NCI-H2081 (cell line): ENCODE data around the gene KCND3.

Experiments used
- DNase-seq, 2 experiments: peaks; one replicate each; lab custom pipeline; 2025; lab: John Stamatoyannopoulos, UW

Gene KCND3

DNA sequence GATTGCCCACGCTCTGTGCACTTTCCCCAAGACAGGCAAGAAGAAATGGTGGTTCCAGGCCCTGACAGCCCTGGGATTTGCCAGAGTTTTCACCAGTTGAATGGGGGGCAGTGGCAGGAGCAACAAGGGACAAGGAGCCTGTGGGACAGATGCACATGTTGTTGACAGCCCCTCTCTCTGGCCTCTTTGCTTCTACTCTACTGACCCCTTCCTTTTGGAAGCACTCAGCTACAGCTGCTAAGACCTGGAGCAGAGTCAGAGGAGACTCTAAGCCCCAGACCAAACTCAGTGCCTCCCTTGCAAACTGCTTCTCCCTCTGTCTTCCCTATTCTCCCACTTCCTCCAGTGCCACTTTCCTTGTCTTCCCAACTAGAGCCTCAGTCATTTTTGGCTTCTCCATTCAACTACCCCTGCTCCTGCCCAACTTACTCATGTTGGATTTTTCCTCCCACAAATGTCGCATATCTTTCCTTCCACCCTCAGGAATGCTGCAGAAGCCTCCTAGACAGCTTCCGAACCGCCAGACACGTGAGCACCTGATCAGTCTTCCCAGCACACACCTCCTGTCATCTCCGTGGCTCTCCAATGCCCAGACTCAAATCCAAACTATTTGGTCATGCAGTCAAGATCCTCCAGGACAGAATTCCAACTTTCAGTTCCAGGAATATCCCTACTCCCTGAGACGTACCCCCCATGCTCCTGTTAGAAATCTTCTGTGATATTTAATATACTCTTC, 259.4 kb downstream of the KCND3 start:
- no peak for DNase-seq

- DNase-seq = no peak
These were observed 260.1 kb downstream of the KCND3 start for GRCh38 chr1:111729271-111729921.

GRCh38 chr1:111727056-111727455, 262.4 kb downstream of the KCND3 start:
- no peak for DNase-seq

DNA sequence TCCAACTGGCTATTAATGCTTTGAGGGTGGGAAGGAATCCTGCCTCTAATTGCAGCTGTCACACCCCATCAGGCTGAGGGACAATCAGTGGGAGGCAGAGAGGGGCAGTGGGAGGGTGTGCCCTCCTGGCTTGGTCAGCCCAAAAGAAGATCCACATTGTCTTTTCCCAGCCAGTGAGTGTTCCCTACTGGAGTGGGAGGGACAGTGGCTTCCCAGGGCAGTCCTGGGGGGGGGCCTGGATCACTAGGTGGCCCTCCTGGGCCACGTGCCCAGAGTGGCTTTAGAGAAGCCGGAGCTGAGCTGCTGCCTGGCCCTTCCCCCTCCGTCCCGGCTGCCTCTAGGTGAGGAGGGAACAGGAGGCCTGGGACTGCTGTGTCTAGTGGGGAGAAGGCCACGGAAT, 264.3 kb downstream of the KCND3 start:
- DNase-seq = peak in 1 of 2 experiments; percentile 6

- no peak for DNase-seq
These were observed 265.6 kb downstream of the KCND3 start for GRCh38 chr1:111723871-111724270.

GRCh38 chr1:111723091-111723806, 266.2 kb downstream of the KCND3 start:
- no peak for DNase-seq

DNA sequence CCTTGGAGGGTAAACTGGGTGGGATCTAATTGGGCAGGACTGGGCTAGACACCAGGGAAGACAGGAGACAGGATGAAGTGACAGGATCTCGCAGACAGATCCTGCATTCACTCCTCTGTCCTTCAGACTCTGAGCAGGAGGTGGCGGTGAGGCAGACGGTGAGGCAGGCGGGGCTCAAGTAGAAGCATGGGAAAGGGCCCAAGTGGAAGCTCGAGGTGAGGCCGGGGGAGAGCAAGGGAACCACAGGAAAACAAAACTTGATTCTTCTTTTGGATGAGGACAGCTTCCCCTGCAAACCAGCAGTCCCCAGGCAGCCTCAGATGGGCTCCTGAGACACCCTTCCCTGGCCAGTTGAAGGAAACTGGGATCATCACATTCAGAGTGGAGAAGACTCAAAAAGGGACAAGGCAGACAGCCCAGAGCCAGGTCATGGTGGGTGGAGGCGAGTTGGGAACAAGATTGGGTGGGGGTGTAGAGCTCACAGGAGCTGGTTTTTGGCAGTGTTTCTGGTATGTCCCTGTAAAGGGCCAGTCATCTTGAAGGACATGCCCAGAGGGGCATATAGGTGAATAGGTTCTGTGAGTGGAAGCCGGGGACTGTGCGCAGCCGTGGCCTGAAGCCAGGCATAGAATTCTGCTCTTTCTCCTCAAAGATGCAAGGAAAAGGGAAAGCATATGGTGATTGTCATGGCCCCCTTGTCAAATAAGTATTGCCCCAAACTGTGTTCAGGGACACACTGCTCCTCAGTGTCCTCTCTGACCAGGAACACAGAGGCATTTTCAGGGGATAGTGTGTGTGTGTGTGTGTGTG, 268.3 kb downstream of the KCND3 start:
- no peak for DNase-seq
